ENCODE data around the gene MCHR2.

The MCHR2 gene

GRCh38 chr6:99905209-99906106, 88.6 kb downstream of the MCHR2 start:
- Histone ChIP-seq H2AFZ (ENCODE audit: low read length, unreplicated experiment) (no peak overlapping the region), H3K4me3 (ENCODE audit: low read depth, low read length) (no peak overlapping the region), H3K27me3 (ENCODE audit: insufficient read depth, low read length) (no peaks in the 10 kb centered on the region), H3K79me2 (ENCODE audit: control insufficient read depth, insufficient read depth, low read length, unreplicated experiment) (no peaks in the 10 kb centered on the region), H3K36me3 (ENCODE audit: insufficient read depth, low read length) (no peaks in the 10 kb centered on the region), H3K27ac (ENCODE audit: low read depth, low read length) (no peak overlapping the region), H3K4me1 (ENCODE audit: control insufficient read depth, insufficient read depth, low read length, unreplicated experiment) (no peaks in the 10 kb centered on the region)

DNA sequence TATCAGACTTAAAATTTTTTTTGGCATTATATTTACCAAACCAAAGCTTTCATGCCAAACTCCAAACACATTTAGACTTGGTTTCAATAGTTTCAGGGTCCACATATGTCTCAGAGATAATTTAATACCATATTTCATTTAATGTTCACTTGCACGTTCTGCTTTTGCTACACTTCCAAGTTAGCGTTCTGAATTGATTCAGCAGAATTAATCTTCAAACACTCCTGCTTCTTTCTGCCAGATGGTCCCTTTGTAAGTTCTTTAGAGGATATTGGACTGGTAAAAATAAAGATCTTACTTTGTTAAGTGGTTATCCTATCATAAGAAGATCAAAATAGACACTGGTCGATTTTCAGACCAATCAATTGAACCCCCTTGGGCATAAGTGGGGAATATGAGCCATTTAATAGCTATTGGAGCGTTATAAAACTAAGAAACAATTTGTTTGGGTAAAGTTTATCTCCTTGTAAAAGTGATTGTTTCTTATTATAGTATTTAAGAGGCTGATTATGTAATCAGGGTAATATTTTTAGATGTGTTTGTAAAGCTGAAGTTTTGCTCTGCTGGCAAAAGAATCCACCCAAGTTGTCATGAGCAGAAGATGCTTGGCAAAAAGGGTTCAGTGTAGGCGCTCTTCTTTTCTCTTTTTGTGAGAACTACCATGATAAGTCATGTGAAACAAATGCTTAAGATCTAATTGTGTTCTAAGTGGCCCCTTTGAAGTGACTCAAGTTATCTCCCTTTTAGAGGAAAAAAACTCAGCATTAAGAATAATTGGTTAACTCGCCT, 92.2 kb downstream of the MCHR2 start:
- Histone ChIP-seq H3K27ac (ENCODE audit: low read depth, low read length) (no peak overlapping the region), H3K27me3 (ENCODE audit: insufficient read depth, low read length) (no peaks in the 10 kb centered on the region)

DNA sequence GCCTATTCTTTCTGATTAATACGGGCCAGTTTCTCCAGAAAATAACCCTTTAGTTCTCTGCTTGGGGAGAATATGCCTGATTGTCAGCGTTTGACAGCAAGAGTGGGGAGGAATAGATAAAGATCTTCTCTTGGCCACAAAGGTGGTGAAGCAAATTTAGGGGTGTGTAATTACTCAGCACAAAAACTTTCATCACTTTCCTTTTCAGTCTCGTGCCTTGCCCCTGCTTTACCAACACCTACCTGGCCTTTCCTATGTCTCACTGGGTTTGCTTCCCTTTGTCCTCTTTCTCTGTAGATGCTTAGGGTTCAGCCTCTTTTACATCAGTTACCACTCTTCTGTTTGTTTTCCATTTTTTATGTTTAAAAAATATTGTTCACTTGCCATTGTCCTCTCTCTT, 99.2 kb downstream of the MCHR2 start:
- Histone ChIP-seq H2AFZ (ENCODE audit: low read length, unreplicated experiment) (no peak overlapping the region), H3K27ac (ENCODE audit: low read depth, low read length) (no peak overlapping the region), H3K79me2 (ENCODE audit: control insufficient read depth, insufficient read depth, low read length, unreplicated experiment) (no peaks in the 10 kb centered on the region), H3K27me3 (ENCODE audit: insufficient read depth, low read length) (peaks cover 7% of the 10 kb centered on the region), H3K4me3 (ENCODE audit: low read depth, low read length) (no peak overlapping the region), H3K36me3 (ENCODE audit: insufficient read depth, low read length) (no peaks in the 10 kb centered on the region), H3K4me1 (ENCODE audit: control insufficient read depth, insufficient read depth, low read length, unreplicated experiment) (no peaks in the 10 kb centered on the region)

More for the DNA sequence above, 92.2 kb downstream of the MCHR2 start:
- H2AFZ ChIP-seq (ENCODE audit: low read length, unreplicated experiment): no peak overlapping the region
- no peaks in the 10 kb centered on the region for H3K36me3 ChIP-seq (ENCODE audit: insufficient read depth, low read length)
- no peak overlapping the region for H3K4me3 ChIP-seq (ENCODE audit: low read depth, low read length)
- H3K79me2 ChIP-seq (ENCODE audit: control insufficient read depth, insufficient read depth, low read length, unreplicated experiment): no peaks in the 10 kb centered on the region
- no peaks in the 10 kb centered on the region for H3K4me1 ChIP-seq (ENCODE audit: control insufficient read depth, insufficient read depth, low read length, unreplicated experiment)

DNA sequence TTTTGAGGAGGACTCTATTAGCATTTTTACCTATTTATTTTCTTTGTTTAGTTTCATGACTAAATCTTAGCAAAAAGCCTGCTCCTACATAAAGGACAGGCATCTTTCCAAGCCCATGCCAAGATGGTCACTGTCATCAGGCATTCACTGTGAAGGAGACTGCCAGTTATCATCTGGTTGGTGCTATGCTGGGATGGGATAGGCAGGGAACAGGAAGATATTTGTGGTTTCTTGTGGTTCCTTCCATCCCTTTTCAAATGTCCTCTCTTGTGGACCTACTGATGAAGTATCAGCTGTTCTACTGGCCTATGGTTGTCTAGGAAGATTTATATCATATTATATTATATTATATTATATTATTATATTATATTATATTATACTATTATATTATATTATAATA, 107.0 kb downstream of the MCHR2 start:
- Histone ChIP-seq H3K27ac (ENCODE audit: low read depth, low read length) (no peak overlapping the region), H3K27me3 (ENCODE audit: insufficient read depth, low read length) (peaks cover 19% of the 10 kb centered on the region)

DNA sequence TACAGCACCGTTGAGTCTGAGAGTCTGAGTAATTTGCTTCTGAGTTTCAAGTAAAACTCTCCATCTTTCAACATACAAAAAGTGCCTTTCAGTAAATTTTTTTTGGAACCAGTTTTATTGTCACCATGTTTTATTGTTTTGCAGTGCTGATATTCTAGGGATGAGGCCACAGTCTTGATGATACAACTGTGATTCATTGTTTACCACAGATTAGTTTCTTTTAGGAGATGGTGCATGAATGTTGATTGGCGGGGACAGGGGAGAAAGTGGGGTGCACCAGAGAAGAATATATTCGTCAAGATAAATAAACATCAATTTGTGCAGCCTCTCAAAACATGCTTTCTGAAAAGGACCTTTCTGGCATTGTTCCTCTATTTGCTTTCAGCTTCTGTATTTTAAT, 109.0 kb downstream of the MCHR2 start:
- Histone ChIP-seq H3K27ac (ENCODE audit: low read depth, low read length) (no peak overlapping the region), H3K36me3 (ENCODE audit: insufficient read depth, low read length) (no peaks in the 10 kb centered on the region), H3K79me2 (ENCODE audit: control insufficient read depth, insufficient read depth, low read length, unreplicated experiment) (no peaks in the 10 kb centered on the region), H2AFZ (ENCODE audit: low read length, unreplicated experiment) (no peak overlapping the region), H3K4me3 (ENCODE audit: low read depth, low read length) (no peak overlapping the region), H3K4me1 (ENCODE audit: control insufficient read depth, insufficient read depth, low read length, unreplicated experiment) (no peaks in the 10 kb centered on the region), H3K27me3 (ENCODE audit: insufficient read depth, low read length) (peaks cover 36% of the 10 kb centered on the region)

More for the DNA sequence above, 107.0 kb downstream of the MCHR2 start:
- H3K79me2 ChIP-seq (ENCODE audit: control insufficient read depth, insufficient read depth, low read length, unreplicated experiment): no peaks in the 10 kb centered on the region
- no peak overlapping the region for H3K4me3 ChIP-seq (ENCODE audit: low read depth, low read length)
- H3K36me3 ChIP-seq (ENCODE audit: insufficient read depth, low read length): no peaks in the 10 kb centered on the region
- H2AFZ ChIP-seq (ENCODE audit: low read length, unreplicated experiment): no peak overlapping the region
- H3K4me1 ChIP-seq (ENCODE audit: control insufficient read depth, insufficient read depth, low read length, unreplicated experiment): no peaks in the 10 kb centered on the region

DNA sequence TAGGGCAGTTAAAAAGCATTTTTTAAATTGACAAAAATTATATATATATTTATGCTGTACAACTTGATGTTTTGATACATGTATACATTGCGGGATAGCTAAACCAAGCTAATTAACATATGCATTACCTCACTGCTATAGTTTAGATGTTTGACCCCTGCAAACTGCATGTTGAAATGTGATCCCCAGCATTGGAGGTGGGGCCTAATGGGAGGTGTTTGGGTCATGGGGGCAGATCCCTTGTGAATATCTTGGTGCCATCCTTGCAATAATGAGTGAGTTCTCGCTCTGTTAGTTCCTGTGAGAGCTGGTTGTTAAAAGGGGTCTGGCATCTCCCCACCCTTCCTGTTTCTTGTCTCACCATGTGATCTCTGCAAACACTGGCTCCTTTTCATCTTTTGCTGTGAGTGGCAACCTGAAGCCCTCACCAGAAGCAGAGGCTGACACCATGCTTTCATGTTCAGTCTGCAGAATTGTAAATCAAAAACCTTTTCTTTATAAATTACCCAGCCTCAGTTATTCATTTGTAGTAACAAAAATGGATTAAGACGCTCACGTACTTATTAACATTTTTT, 111.8 kb downstream of the MCHR2 start:
- Histone ChIP-seq H3K36me3 (ENCODE audit: insufficient read depth, low read length) (no peaks in the 10 kb centered on the region), H3K4me1 (ENCODE audit: control insufficient read depth, insufficient read depth, low read length, unreplicated experiment) (no peaks in the 10 kb centered on the region), H2AFZ (ENCODE audit: low read length, unreplicated experiment) (no peak overlapping the region), H3K27ac (ENCODE audit: low read depth, low read length) (no peak overlapping the region), H3K4me3 (ENCODE audit: low read depth, low read length) (no peak overlapping the region), H3K79me2 (ENCODE audit: control insufficient read depth, insufficient read depth, low read length, unreplicated experiment) (no peaks in the 10 kb centered on the region), H3K27me3 (ENCODE audit: insufficient read depth, low read length) (peaks cover 45% of the 10 kb centered on the region)

GRCh38 chr6:99879431-99879830, 114.6 kb downstream of the MCHR2 start:
- H3K79me2 ChIP-seq (ENCODE audit: control insufficient read depth, insufficient read depth, low read length, unreplicated experiment): no peaks in the 10 kb centered on the region
- H3K4me1 ChIP-seq (ENCODE audit: control insufficient read depth, insufficient read depth, low read length, unreplicated experiment): no peaks in the 10 kb centered on the region
- no peak overlapping the region for H2AFZ ChIP-seq (ENCODE audit: low read length, unreplicated experiment)
- peaks cover 67% of the 10 kb centered on the region for H3K27me3 ChIP-seq (ENCODE audit: insufficient read depth, low read length)
- no peaks in the 10 kb centered on the region for H3K36me3 ChIP-seq (ENCODE audit: insufficient read depth, low read length)
- no peak overlapping the region for H3K4me3 ChIP-seq (ENCODE audit: low read depth, low read length)
- H3K27ac ChIP-seq (ENCODE audit: low read depth, low read length): no peak overlapping the region

DNA sequence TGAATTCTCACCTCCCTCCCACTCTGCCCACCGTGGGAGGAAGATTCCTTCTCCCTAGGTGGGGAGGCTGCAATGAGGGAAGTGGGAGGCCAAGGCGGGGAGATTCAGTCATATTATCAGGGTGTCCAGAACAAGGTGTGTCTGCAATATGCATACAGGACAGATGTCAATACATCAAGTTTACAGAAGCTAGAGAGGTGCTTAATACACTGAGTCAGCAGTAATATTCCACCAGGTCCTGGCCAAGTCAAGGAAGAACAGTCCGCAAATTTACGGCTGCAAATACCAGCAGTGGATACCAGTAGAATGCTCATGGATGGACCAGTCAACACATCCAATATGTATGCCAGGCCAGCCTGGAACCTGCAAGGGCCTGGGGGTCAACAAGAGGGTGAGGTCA, 119.0 kb downstream of the MCHR2 start:
- H3K36me3 ChIP-seq (ENCODE audit: insufficient read depth, low read length): no peaks in the 10 kb centered on the region
- H3K79me2 ChIP-seq (ENCODE audit: control insufficient read depth, insufficient read depth, low read length, unreplicated experiment): no peaks in the 10 kb centered on the region
- H3K4me1 ChIP-seq (ENCODE audit: control insufficient read depth, insufficient read depth, low read length, unreplicated experiment): no peaks in the 10 kb centered on the region
- H3K27ac ChIP-seq (ENCODE audit: low read depth, low read length): no peak overlapping the region
- no peak overlapping the region for H2AFZ ChIP-seq (ENCODE audit: low read length, unreplicated experiment)
- H3K27me3 ChIP-seq (ENCODE audit: insufficient read depth, low read length): peaks cover 55% of the 10 kb centered on the region
- no peak overlapping the region for H3K4me3 ChIP-seq (ENCODE audit: low read depth, low read length)

GRCh38 chr6:99873084-99873483, 120.9 kb downstream of the MCHR2 start:
- Histone ChIP-seq H3K79me2 (ENCODE audit: control insufficient read depth, insufficient read depth, low read length, unreplicated experiment) (no peaks in the 10 kb centered on the region), H3K36me3 (ENCODE audit: insufficient read depth, low read length) (no peaks in the 10 kb centered on the region), H3K4me1 (ENCODE audit: control insufficient read depth, insufficient read depth, low read length, unreplicated experiment) (no peaks in the 10 kb centered on the region), H3K27me3 (ENCODE audit: insufficient read depth, low read length) (peaks cover 54% of the 10 kb centered on the region), H2AFZ (ENCODE audit: low read length, unreplicated experiment) (no peak overlapping the region), H3K4me3 (ENCODE audit: low read depth, low read length) (no peak overlapping the region), H3K27ac (ENCODE audit: low read depth, low read length) (no peak overlapping the region)

DNA sequence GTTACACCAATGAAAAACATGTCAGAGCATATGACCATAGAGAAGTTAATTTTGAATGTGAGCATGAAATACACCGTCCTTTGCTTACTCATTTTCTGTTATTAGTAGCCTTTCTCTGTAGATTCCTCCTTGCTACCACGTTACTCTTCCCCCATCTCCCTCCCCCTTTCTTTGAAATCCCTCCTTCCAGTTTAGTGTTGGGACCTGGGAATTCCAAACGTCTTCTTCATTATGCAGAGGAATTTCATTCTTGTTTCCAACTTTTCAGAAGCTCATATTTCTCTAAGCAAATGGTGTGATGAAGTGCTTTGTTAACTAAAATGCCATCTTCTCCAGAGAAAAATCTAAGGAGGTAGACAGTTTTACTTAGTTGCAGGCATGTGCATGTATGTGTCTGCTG, 122.4 kb downstream of the MCHR2 start:
- no peaks in the 10 kb centered on the region for H3K36me3 ChIP-seq (ENCODE audit: insufficient read depth, low read length)
- no peak overlapping the region for H2AFZ ChIP-seq (ENCODE audit: low read length, unreplicated experiment)
- no peaks in the 10 kb centered on the region for H3K79me2 ChIP-seq (ENCODE audit: control insufficient read depth, insufficient read depth, low read length, unreplicated experiment)
- H3K27me3 ChIP-seq (ENCODE audit: insufficient read depth, low read length): peaks cover 45% of the 10 kb centered on the region
- H3K4me3 ChIP-seq (ENCODE audit: low read depth, low read length): no peak overlapping the region
- no peaks in the 10 kb centered on the region for H3K4me1 ChIP-seq (ENCODE audit: control insufficient read depth, insufficient read depth, low read length, unreplicated experiment)
- no peak overlapping the region for H3K27ac ChIP-seq (ENCODE audit: low read depth, low read length)
